HG03342 (cell line): ENCODE results near the gene COQ8A.

Experiments used
- ATAC-seq: cut with Tn5 transposase; IDR thresholded peaks from one replicate; pipeline ENCODE4 v1.9.1; 2021; ENCODE audit warnings: mild to moderate bottlenecking, moderate library complexity; ENCODE audit not compliant: unreplicated experiment

The COQ8A gene

GRCh38 chr1:226940029-226940805 is at the start of gene COQ8A:
Gene COQ8A (plus strand): TSS chr1:226940294. CDS start chr1:226961386, 21,092 bp downstream.
- peak; percentile 96 for ATAC-seq

GRCh38 chr1:226890331-226891108 is 49.6 kb upstream of the COQ8A start:
- ATAC-seq = no peak

GRCh38 chr1:226891346-226891745 is 48.7 kb upstream of the COQ8A start:
- no peak for ATAC-seq

GRCh38 chr1:226891846-226892523 is 48.1 kb upstream of the COQ8A start:
- ATAC-seq = no peak

GRCh38 chr1:226892524-226892875 is 47.6 kb upstream of the COQ8A start:
- no peak for ATAC-seq

- ATAC-seq = no peak
These were observed 46.2 kb upstream of the COQ8A start for GRCh38 chr1:226893936-226894335.

GRCh38 chr1:226894826-226895225 is 45.3 kb upstream of the COQ8A start:
- ATAC-seq = no peak

GRCh38 chr1:226895644-226896043 is 44.5 kb upstream of the COQ8A start:
- no peak for ATAC-seq

GRCh38 chr1:226898246-226898645 is 41.8 kb upstream of the COQ8A start:
- ATAC-seq = no peak

GRCh38 chr1:226901421-226901820 is 38.7 kb upstream of the COQ8A start:
- ATAC-seq = no peak

- no peak for ATAC-seq
These were observed 37.5 kb upstream of the COQ8A start for GRCh38 chr1:226902601-226903000.

GRCh38 chr1:226903819-226904716 is 36.0 kb upstream of the COQ8A start:
- ATAC-seq = no peak

- ATAC-seq = no peak
These were observed 35.3 kb upstream of the COQ8A start for GRCh38 chr1:226904772-226905171.

- no peak for ATAC-seq
These were observed 31.7 kb upstream of the COQ8A start for GRCh38 chr1:226908419-226908818.

- ATAC-seq = no peak
These were observed 31.2 kb upstream of the COQ8A start for GRCh38 chr1:226908913-226909312.

- no peak for ATAC-seq
These were observed 27.4 kb upstream of the COQ8A start for GRCh38 chr1:226912587-226913176.

GRCh38 chr1:226915672-226915995 is 24.5 kb upstream of the COQ8A start:
- no peak for ATAC-seq

GRCh38 chr1:226916497-226916896 is 23.6 kb upstream of the COQ8A start:
- ATAC-seq = no peak

- no peak for ATAC-seq
These were observed 20.5 kb upstream of the COQ8A start for GRCh38 chr1:226919587-226919986.

- ATAC-seq = no peak
These were observed 20.1 kb upstream of the COQ8A start for GRCh38 chr1:226919995-226920394.
